Caco-2 (cell line): ENCODE data around the gene ZAR1. TPM values are rescaled to one million over a fixed set of nuclear protein-coding genes. Genes with fewer than 3 reads are reported as not detected.

Experiments used
- BruUV-seq: library from RNA; stranded (reverse); fragments of 400-500 nt; replicated peaks from 2 replicates; lab custom pipeline; 2021; lab: Mats Ljungman, UMichigan
- CTCF ChIA-PET: fragments of 300-600 bp; sonication (Branson Sonifier 250); formaldehyde crosslinking; loops from one replicate; lab custom pipeline; 2022; ENCODE audit warnings: antibody characterized with exemption; lab: Charles Lee
- POLR2A ChIA-PET: fragments of 300-600 bp; sonication (Branson Sonifier 250); formaldehyde crosslinking; loops from one replicate; lab custom pipeline; 2022; ENCODE audit warnings: antibody characterized with exemption; lab: Charles Lee
- DNase-seq, 2 experiments: peaks; one replicate each; pipeline versions ENCODE4 v3.0.0 to v3.0.0-alpha.2; 2020 to 2022
- H3K27me3 ChIP-seq: replicated peaks from 2 replicates; pipeline ENCODE4 v1.6.0; 2011; ENCODE audit warnings: low read length; ENCODE audit not compliant: control insufficient read depth, insufficient read depth
- H3K36me3 ChIP-seq: 2 replicates; pipeline ENCODE4 v1.5.1; 2011; ENCODE audit warnings: low read length; ENCODE audit not compliant: control insufficient read depth, insufficient read depth
- H3K4me1 ChIP-seq: fragments of 250-450 bp; sonication (Bioruptor Pico); 2 replicates; pipeline ENCODE4 v1.5.1; 2020; ENCODE audit warnings: mild to moderate bottlenecking
- H3K4me3 ChIP-seq: 2 replicates; pipeline ENCODE4 v1.5.1; 2011; ENCODE audit warnings: low read depth, mild to moderate bottlenecking, control low read depth, low read length
- H3K9me3 ChIP-seq: fragments of 250-450 bp; sonication (Bioruptor Pico); 2 replicates; pipeline ENCODE4 v1.5.1; 2020; ENCODE audit warnings: mild to moderate bottlenecking, moderate library complexity
- H3K27ac Mint-ChIP-seq: one replicate; pipeline ENCODE4 v1.8.0; 2022; ENCODE audit warnings: mixed read lengths; ENCODE audit not compliant: unreplicated experiment
- H3K27me3 Mint-ChIP-seq: one replicate; pipeline ENCODE4 v1.8.0; 2022; ENCODE audit warnings: mixed read lengths; ENCODE audit not compliant: insufficient read depth, unreplicated experiment
- H3K36me3 Mint-ChIP-seq: one replicate; pipeline ENCODE4 v1.8.0; 2022; ENCODE audit warnings: mild to moderate bottlenecking, mixed read lengths; ENCODE audit not compliant: insufficient read depth, unreplicated experiment
- H3K4me1 Mint-ChIP-seq: one replicate; pipeline ENCODE4 v1.8.0; 2022; ENCODE audit warnings: low read depth, mixed read lengths; ENCODE audit not compliant: unreplicated experiment
- H3K4me3 Mint-ChIP-seq: one replicate; pipeline ENCODE4 v1.8.0; 2022; ENCODE audit warnings: mild to moderate bottlenecking, moderate library complexity, mixed read lengths; ENCODE audit not compliant: unreplicated experiment
- H3K9me3 Mint-ChIP-seq: one replicate; pipeline ENCODE4 v1.8.0; 2022; ENCODE audit warnings: mixed read lengths; ENCODE audit not compliant: unreplicated experiment
- intact Hi-C: fragments of 100-400 bp; cut with micrococcal nuclease; formaldehyde crosslinking; loops from one replicate; pipeline ENCODE4 v1.10.0; 2022; ENCODE audit not compliant: unreplicated experiment
- total RNA-seq: library from RNA; stranded (reverse); gene quantifications from 2 replicates; pipeline ENCODE4 v1.2.3, GENCODE V29; 2022
- TF ChIP-seq, protein P1 (sequence below), 2 experiments: fragments of 200-600 bp in 1 of 2; IDR thresholded peaks; 1 replicate in 1 of 2; 2 replicates in 1 of 2; pipeline versions ENCODE4 v1.5.1 to v1.8.0; 2011 to 2022; ENCODE audit warnings: antibody characterized with exemption in 1 of 2, control low read depth in 1 of 2, inconsistent platforms in 1 of 2, low read depth in 1 of 2, low read length in 1 of 2, mild to moderate bottlenecking in 1 of 2, moderate library complexity in 1 of 2; ENCODE audit not compliant: insufficient read depth in 1 of 2, severe bottlenecking in 1 of 2, unreplicated experiment in 1 of 2

Gene ZAR1
- total RNA-seq, 1 experiment from 2014 or later = not detected

DNA sequence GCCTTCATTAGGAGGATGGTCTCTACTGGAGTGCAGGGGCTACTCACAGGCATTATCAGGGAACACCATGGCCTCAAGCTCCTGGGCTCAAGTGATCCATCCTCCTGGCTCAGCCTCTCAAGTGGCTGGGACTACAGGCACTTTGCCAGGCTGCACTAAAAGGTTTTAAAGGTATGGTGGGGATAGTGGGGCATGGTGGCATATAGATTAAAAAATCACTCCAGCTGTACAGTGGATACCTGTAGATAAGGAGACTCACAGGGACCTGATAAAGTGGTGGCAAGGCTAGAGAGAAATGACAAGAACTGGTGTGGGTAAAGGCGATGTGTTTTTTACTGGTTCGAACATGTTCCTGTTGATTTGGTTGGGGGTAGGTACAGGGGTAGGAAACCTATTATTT lies 5.9 kb downstream of the ZAR1 start:
- no peaks in the 10 kb centered on the region for H3K27me3 ChIP-seq
- no peaks in the 10 kb centered on the region for H3K36me3 ChIP-seq
- H3K4me1 ChIP-seq = no peaks in the 10 kb centered on the region
- DNase-seq = no peak
- H3K9me3 Mint-ChIP-seq = no peaks in the 10 kb centered on the region
- POLR2A ChIA-PET = no interaction called here
- no peaks in the 10 kb centered on the region for H3K27me3 Mint-ChIP-seq
- H3K4me3 ChIP-seq = no peak overlapping the region
- peaks cover 8% of the 10 kb centered on the region for H3K36me3 Mint-ChIP-seq
- no TSS peak for BruUV-seq
- CTCF ChIA-PET = no interaction called here
- intact Hi-C loops = no loop called here
- no peaks in the 10 kb centered on the region for H3K4me1 Mint-ChIP-seq
- H3K27ac Mint-ChIP-seq = no peak overlapping the region
- TF ChIP-seq, protein P1, sequence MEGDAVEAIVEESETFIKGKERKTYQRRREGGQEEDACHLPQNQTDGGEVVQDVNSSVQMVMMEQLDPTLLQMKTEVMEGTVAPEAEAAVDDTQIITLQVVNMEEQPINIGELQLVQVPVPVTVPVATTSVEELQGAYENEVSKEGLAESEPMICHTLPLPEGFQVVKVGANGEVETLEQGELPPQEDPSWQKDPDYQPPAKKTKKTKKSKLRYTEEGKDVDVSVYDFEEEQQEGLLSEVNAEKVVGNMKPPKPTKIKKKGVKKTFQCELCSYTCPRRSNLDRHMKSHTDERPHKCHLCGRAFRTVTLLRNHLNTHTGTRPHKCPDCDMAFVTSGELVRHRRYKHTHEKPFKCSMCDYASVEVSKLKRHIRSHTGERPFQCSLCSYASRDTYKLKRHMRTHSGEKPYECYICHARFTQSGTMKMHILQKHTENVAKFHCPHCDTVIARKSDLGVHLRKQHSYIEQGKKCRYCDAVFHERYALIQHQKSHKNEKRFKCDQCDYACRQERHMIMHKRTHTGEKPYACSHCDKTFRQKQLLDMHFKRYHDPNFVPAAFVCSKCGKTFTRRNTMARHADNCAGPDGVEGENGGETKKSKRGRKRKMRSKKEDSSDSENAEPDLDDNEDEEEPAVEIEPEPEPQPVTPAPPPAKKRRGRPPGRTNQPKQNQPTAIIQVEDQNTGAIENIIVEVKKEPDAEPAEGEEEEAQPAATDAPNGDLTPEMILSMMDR (IDR thresholded peaks at IDR 0.05; ENCODE audit: insufficient read depth in 1 of 2, low read depth in 1 of 2, low read length in 1 of 2, severe bottlenecking in 1 of 2, unreplicated experiment in 1 of 2) = no peak
- no peak overlapping the region for H3K4me3 Mint-ChIP-seq
- no peaks in the 10 kb centered on the region for H3K9me3 ChIP-seq

DNA sequence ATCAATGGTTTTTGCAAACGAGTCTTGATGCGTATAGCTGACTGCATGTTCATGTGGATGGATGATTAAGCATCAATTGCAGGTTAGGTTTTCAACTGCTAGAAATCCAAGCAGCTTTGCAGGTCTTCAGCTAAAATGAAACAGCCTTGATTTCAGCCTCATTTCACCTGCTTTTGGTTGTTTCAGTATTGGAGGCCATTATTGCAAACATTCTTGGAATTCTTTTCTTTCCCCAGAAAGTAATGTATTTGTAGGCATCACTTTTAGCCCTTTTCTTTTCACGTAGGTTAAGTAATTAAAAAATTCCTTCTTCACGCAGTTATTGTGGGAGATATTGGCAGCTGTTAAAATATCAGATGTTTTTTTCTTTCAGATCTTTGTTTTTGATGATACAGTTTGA lies 8.8 kb downstream of the ZAR1 start:
- CTCF ChIA-PET = no interaction called here
- no TSS peak for BruUV-seq

DNA sequence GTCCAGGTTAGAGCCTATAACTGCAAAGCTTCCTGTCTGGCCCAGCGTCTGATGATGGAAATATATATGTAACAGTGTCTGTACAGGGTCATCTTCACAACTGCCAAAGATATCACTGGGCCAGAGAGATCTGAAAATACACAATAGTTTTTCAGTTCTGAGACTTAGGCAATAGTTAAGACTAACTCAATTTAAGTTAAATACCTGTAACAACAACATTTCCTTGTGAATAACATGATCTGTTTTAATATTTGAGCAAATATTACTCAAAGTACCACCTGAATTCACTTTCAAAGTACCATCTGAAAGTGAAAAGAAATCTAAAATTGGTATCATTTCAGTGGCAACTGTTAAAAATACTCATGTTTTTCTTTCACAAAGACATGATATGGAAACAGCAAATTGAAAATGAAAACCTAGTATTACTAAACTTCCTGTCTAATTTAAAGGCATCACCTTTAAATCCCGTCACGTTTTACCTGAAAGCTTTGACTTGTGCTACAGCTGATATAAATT lies 9.6 kb downstream of the ZAR1 start:
- Histone ChIP-seq H3K9me3 (no peaks in the 10 kb centered on the region), H3K4me1 (peaks cover 8% of the 10 kb centered on the region), H3K27me3 (no peaks in the 10 kb centered on the region), H3K36me3 (no peaks in the 10 kb centered on the region), H3K4me3 (no peak overlapping the region)
- Mint-ChIP-seq H3K27ac (no peak overlapping the region), H3K4me1 (no peaks in the 10 kb centered on the region), H3K9me3 (no peaks in the 10 kb centered on the region), H3K27me3 (no peaks in the 10 kb centered on the region), H3K4me3 (no peak overlapping the region), H3K36me3 (peaks cover 8% of the 10 kb centered on the region)
- CTCF ChIA-PET = interaction anchor here (0.6 kb wide), 1 partner anchor 145 kb away, joined by 4 read pairs; no protein-coding TSS in a partner anchor
- no TSS peak for BruUV-seq
- POLR2A ChIA-PET = no interaction called here
- TF ChIP-seq, protein P1 (IDR thresholded peaks at IDR 0.05; ENCODE audit: insufficient read depth in 1 of 2, low read depth in 1 of 2, low read length in 1 of 2, severe bottlenecking in 1 of 2, unreplicated experiment in 1 of 2) = no peak
- intact Hi-C loops = loop anchor here (10.0 kb wide), 1 partner anchor 55 kb away; no protein-coding TSS in a partner anchor
- no peak for DNase-seq

More for the DNA sequence above, 8.8 kb downstream of the ZAR1 start:
- TF ChIP-seq, protein P1 (IDR thresholded peaks at IDR 0.05; ENCODE audit: insufficient read depth in 1 of 2, low read depth in 1 of 2, low read length in 1 of 2, severe bottlenecking in 1 of 2, unreplicated experiment in 1 of 2) = no peak
- no peak for DNase-seq
- Mint-ChIP-seq H3K27me3 (no peaks in the 10 kb centered on the region), H3K4me1 (no peaks in the 10 kb centered on the region), H3K9me3 (no peaks in the 10 kb centered on the region), H3K4me3 (no peak overlapping the region), H3K36me3 (peaks cover 8% of the 10 kb centered on the region), H3K27ac (no peak overlapping the region)
- H3K36me3 ChIP-seq = no peaks in the 10 kb centered on the region
- H3K9me3 ChIP-seq = no peaks in the 10 kb centered on the region
- intact Hi-C loops = no loop called here
- H3K27me3 ChIP-seq = no peaks in the 10 kb centered on the region
- no peak overlapping the region for H3K4me3 ChIP-seq
- H3K4me1 ChIP-seq = 0 out of 2 replicates have a peak, but pooled peaks cover 1% of the 10 kb centered on the region
- POLR2A ChIA-PET = no interaction called here
